ENCODE measurements around the gene SPATA6. TPM values are rescaled to one million over a fixed set of nuclear protein-coding genes. Genes with fewer than 3 reads are reported as not detected.
"Not testable (repeated sequence)": the region's sequence is repeated elsewhere in the genome, so short reads cannot be mapped to it uniquely, and the experiment has no call there.

The SPATA6 gene
- total RNA-seq, 1 donor from 2014 or later: 26.0 TPM

DNA sequence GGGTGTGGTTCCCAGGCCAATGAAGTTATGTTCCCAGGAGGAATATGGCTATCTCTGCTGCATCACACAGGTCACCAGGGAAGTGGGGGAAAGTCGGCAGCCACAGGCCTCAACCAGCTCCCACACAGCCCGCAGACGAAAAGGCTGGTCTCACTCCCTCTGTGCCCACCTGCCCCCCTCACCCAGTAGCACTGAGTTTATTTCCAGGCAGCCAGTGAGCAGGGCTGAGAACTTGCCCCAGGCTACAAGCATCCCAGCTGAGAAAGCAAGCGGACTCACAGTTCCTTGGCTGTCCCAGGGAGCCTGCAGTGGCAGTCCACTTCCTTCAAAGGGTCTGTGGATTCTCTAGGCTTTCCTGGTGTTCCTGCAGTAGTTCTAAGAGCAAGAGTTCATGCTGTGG lies 180.6 kb downstream of the SPATA6 start:
- Mint-ChIP-seq H3K9me3 (ENCODE audit: unreplicated experiment) (no peaks in the 10 kb centered on the region), H3K4me1 (ENCODE audit: unreplicated experiment) (no peaks in the 10 kb centered on the region), H3K4me3 (ENCODE audit: unreplicated experiment) (no peak overlapping the region), H3K36me3 (ENCODE audit: low read depth, unreplicated experiment) (peaks cover 11% of the 10 kb centered on the region), H3K27me3 (ENCODE audit: unreplicated experiment) (peaks cover 6% of the 10 kb centered on the region), H3K27ac (ENCODE audit: unreplicated experiment) (no peak overlapping the region)
- DNase-seq (ENCODE audit: low spot score): no peak
- no peak for TF ChIP-seq CTCF (IDR thresholded peaks at IDR 0.05; ENCODE audit: unreplicated experiment)

GRCh38 chr1:48285525-48285924 lies 186.5 kb downstream of the SPATA6 start:
- Mint-ChIP-seq H3K36me3 (ENCODE audit: low read depth, unreplicated experiment) (peaks cover 6% of the 10 kb centered on the region), H3K27ac (ENCODE audit: unreplicated experiment) (no peak overlapping the region), H3K4me3 (ENCODE audit: unreplicated experiment) (no peak overlapping the region), H3K4me1 (ENCODE audit: unreplicated experiment) (no peaks in the 10 kb centered on the region), H3K9me3 (ENCODE audit: unreplicated experiment) (peaks cover 7% of the 10 kb centered on the region), H3K27me3 (ENCODE audit: unreplicated experiment) (peaks cover 10% of the 10 kb centered on the region)
- TF ChIP-seq CTCF (IDR thresholded peaks at IDR 0.05; ENCODE audit: unreplicated experiment): no peak
- no peak for DNase-seq (ENCODE audit: low spot score)

DNA sequence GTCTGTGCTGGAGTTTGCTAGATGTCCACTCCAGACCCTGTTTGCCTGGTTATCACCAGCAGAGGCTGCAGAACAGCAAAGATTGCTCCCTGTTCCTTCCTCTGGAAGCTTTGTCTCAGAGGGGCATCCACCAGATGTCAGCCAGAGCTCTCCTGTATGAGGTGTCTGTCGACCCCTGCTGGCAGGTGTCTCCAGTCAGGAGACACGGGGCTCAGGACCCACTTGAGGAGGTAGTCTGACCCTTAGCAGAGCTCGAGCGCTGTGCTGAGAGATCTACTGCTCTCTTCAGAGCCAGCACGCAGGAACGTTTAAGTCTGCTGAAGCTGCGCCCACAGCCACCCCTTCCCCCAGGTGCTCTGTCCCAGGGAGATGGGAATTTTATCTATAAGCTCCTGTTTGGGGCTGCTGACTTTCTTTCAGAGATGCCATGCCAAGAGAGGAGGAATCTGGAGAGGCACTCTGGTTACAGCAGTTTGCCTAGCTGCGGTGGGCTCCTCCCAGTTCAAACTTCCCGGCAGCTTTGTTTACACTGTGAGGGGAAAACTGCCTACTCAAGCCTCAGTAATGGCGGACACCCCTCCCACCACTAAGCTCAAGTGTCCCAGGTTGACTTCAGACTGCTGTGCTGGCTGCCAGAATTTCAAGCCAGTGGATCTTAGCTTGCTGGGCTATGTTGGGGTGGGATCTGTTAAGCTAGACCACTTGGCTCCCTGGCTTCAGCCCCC lies 187.1 kb downstream of the SPATA6 start:
- not testable (repeated sequence) for H3K9me3 Mint-ChIP-seq (ENCODE audit: unreplicated experiment); H3K27ac Mint-ChIP-seq (ENCODE audit: unreplicated experiment); H3K4me1 Mint-ChIP-seq (ENCODE audit: unreplicated experiment); H3K36me3 Mint-ChIP-seq (ENCODE audit: low read depth, unreplicated experiment); H3K4me3 Mint-ChIP-seq (ENCODE audit: unreplicated experiment); DNase-seq (ENCODE audit: low spot score)
- H3K27me3 Mint-ChIP-seq (ENCODE audit: unreplicated experiment): peaks cover 10% of the 10 kb centered on the region

DNA sequence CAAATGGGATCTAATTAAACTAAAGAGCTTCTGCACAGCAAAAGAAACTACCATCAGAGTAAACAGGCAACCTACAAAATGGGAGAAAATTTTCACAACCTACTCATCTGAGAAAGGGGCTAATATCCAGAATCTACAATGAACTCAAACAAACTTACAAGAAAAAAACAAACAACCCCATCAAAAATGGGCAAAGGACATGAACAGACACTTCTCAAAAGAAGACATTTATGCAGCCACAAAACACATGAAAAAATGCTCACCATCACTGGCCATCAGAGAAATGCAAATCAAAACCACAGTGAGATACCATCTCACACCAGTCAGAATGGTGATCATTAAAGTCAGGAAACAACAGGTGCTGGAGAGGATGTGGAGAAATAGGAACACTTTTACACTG lies 189.7 kb downstream of the SPATA6 start:
- not testable (repeated sequence) for H3K27me3 Mint-ChIP-seq (ENCODE audit: unreplicated experiment)

DNA sequence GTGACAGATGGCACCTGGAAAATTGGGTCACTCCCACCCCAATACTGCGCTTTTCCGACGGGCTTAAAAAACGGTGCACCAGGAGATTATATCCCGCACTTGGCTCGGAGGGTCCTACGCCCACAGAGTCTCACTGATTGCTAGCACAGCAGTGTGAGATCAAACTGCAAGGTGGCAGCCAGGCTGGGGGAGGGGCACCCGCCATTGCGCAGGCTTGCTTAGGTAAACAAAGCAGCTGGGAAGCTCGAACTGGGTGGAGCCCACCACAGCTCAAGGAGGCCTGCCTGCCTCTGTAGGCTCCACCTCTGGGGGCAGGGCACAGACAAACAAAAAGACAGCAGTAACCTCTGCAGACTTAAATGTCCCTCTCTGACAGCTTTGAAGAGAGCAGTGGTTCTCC lies 194.6 kb downstream of the SPATA6 start:
- peaks cover 12% of the 10 kb centered on the region for H3K9me3 Mint-ChIP-seq (ENCODE audit: unreplicated experiment)
- H3K27me3 Mint-ChIP-seq (ENCODE audit: unreplicated experiment); H3K36me3 Mint-ChIP-seq (ENCODE audit: low read depth, unreplicated experiment); H3K4me3 Mint-ChIP-seq (ENCODE audit: unreplicated experiment); H3K27ac Mint-ChIP-seq (ENCODE audit: unreplicated experiment); DNase-seq (ENCODE audit: low spot score); H3K4me1 Mint-ChIP-seq (ENCODE audit: unreplicated experiment): not testable (repeated sequence)

More for the DNA sequence above, 189.7 kb downstream of the SPATA6 start:
- H3K4me1 Mint-ChIP-seq (ENCODE audit: unreplicated experiment); H3K36me3 Mint-ChIP-seq (ENCODE audit: low read depth, unreplicated experiment); DNase-seq (ENCODE audit: low spot score); H3K4me3 Mint-ChIP-seq (ENCODE audit: unreplicated experiment); H3K27ac Mint-ChIP-seq (ENCODE audit: unreplicated experiment): not testable (repeated sequence)
- H3K9me3 Mint-ChIP-seq (ENCODE audit: unreplicated experiment): peaks cover 11% of the 10 kb centered on the region

GRCh38 chr1:48266576-48266975 lies 205.4 kb downstream of the SPATA6 start:
- TF ChIP-seq CTCF (IDR thresholded peaks at IDR 0.05; ENCODE audit: unreplicated experiment): no peak
- Mint-ChIP-seq H3K4me1 (ENCODE audit: unreplicated experiment) (no peaks in the 10 kb centered on the region), H3K27me3 (ENCODE audit: unreplicated experiment) (no peaks in the 10 kb centered on the region), H3K27ac (ENCODE audit: unreplicated experiment) (no peak overlapping the region), H3K36me3 (ENCODE audit: low read depth, unreplicated experiment) (no peaks in the 10 kb centered on the region), H3K4me3 (ENCODE audit: unreplicated experiment) (no peak overlapping the region), H3K9me3 (ENCODE audit: unreplicated experiment) (no peaks in the 10 kb centered on the region)
- no peak for DNase-seq (ENCODE audit: low spot score)

Measured in endothelial cell (in vitro differentiated cells).